Breast epithelium (tissue), 3 donors: ENCODE data around the gene ASAP2.

ENCODE experiments used
- POLR2A ChIP-seq: fragments of 450-650 bp; IDR thresholded peaks from one replicate; pipeline ENCODE4 v1.6.1; 2016; ENCODE audit warnings: antibody characterized with exemption, mild to moderate bottlenecking, moderate library complexity
- TF ChIP-seq, protein P1 (sequence below), 3 donors: fragments of 450-650 bp; IDR thresholded peaks; one replicate each; pipeline ENCODE4 v1.5.1; 2016 to 2017; ENCODE audit warnings: antibody characterized with exemption in 3 of 3, mild to moderate bottlenecking in 3 of 3, moderate library complexity in 3 of 3

DNA sequence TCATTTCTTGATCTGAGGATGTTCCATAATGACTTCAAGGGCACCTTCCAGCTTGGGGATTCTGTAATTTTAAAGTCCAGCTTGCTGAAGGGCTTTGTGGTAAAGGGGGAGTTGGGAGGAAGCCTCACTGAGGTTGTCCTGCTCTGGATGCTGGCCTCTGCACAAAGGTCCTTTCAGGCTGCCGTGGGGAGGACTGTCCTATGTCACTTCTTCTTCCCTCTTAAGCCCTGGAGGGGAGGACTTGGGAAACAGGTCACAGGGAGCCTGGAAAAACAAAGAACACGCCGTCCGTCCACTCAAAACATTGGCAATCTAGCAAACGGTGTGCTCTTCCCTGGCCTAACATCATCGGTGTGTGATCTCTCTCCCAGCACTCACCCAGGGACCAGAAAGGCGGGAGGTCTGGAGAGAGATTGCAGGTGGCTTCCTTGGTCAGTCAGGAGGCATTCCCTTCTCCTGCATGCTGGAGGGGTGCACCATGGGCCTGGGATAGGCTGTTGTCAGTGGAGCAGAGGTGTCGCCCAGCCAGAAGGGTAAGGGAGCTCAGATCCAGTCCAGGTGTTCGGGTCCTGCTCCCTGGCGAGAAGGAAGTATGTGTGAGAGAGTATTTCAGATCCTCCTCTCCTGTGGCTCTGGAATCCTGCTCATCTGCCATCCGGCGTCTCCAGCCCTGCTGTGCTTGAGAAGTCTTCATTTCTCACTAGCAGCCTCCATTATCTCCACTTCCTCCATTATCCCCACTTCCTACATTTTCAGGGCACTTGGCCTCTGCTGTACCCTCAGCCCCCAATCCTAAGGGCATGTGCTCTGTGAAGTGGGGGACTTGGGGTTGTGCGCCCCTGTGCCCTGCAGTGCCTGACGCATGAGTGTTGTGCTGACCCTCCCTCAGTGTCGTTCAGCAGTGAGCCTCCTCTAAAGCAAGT, 20.1 kb downstream of the ASAP2 start:
- no peak for TF ChIP-seq POLR2A
- TF ChIP-seq, protein P1, sequence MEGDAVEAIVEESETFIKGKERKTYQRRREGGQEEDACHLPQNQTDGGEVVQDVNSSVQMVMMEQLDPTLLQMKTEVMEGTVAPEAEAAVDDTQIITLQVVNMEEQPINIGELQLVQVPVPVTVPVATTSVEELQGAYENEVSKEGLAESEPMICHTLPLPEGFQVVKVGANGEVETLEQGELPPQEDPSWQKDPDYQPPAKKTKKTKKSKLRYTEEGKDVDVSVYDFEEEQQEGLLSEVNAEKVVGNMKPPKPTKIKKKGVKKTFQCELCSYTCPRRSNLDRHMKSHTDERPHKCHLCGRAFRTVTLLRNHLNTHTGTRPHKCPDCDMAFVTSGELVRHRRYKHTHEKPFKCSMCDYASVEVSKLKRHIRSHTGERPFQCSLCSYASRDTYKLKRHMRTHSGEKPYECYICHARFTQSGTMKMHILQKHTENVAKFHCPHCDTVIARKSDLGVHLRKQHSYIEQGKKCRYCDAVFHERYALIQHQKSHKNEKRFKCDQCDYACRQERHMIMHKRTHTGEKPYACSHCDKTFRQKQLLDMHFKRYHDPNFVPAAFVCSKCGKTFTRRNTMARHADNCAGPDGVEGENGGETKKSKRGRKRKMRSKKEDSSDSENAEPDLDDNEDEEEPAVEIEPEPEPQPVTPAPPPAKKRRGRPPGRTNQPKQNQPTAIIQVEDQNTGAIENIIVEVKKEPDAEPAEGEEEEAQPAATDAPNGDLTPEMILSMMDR (IDR thresholded peaks at IDR 0.05), result no peak
